Effector CD4-positive, alpha-beta T cell (primary cell): ENCODE results near the gene TANC1.
"Not testable (repeated sequence)": the region's sequence is repeated elsewhere in the genome, so short reads cannot be mapped to it uniquely, and the experiment has no call there.

Source experiments
- DNase-seq: peaks from one replicate; pipeline ENCODE4 v3.0.0-alpha.2; 2020

Gene TANC1

GRCh38 chr2:159124931-159125467, 156.6 kb downstream of the TANC1 start:
- no peak for DNase-seq

- no peak for DNase-seq
Observed at GRCh38 chr2:159125858-159126257, 157.4 kb downstream of the TANC1 start.

- DNase-seq, result no peak
Observed at GRCh38 chr2:159126432-159127022, 158.1 kb downstream of the TANC1 start.

- DNase-seq, result no peak
Observed at GRCh38 chr2:159128191-159128590, 159.8 kb downstream of the TANC1 start.

GRCh38 chr2:159129269-159129668, 160.8 kb downstream of the TANC1 start:
- DNase-seq, result no peak

GRCh38 chr2:159129824-159130223, 161.4 kb downstream of the TANC1 start:
- DNase-seq, result no peak

- no peak for DNase-seq
Observed at GRCh38 chr2:159130302-159130701, 161.9 kb downstream of the TANC1 start.

- DNase-seq, result no peak
Observed at GRCh38 chr2:159131267-159131913, 162.9 kb downstream of the TANC1 start.

GRCh38 chr2:159131914-159132281, 163.5 kb downstream of the TANC1 start:
- no peak for DNase-seq

GRCh38 chr2:159133797-159134196, 165.4 kb downstream of the TANC1 start:
- DNase-seq, result no peak

GRCh38 chr2:159134979-159135378, 166.5 kb downstream of the TANC1 start:
- DNase-seq, result no peak

GRCh38 chr2:159136391-159136790, 168.0 kb downstream of the TANC1 start:
- DNase-seq, result no peak

GRCh38 chr2:159137511-159138241, 169.2 kb downstream of the TANC1 start:
- DNase-seq, result no peak

GRCh38 chr2:159138642-159139182, 170.3 kb downstream of the TANC1 start:
- DNase-seq, result no peak

GRCh38 chr2:159139216-159139933, 170.9 kb downstream of the TANC1 start:
- DNase-seq, result no peak

GRCh38 chr2:159140070-159140769, 171.8 kb downstream of the TANC1 start:
- no peak for DNase-seq

GRCh38 chr2:159140821-159141220, 172.4 kb downstream of the TANC1 start:
- not testable (repeated sequence) for DNase-seq

- DNase-seq, result no peak
Observed at GRCh38 chr2:159144776-159145614, 176.6 kb downstream of the TANC1 start.

- no peak for DNase-seq
Observed at GRCh38 chr2:159145745-159146354, 177.4 kb downstream of the TANC1 start.

- no peak for DNase-seq
Observed at GRCh38 chr2:159146996-159147666, 178.7 kb downstream of the TANC1 start.
